ENCODE results near the gene GKN1. TPM values are rescaled to one million over a fixed set of nuclear protein-coding genes. Genes with fewer than 3 reads are reported as not detected.

Gene GKN1
- total and polyA plus RNA-seq, 2 of the 8 experiments (the other 6 are each of a cell fraction or from before 2014, with no cell fraction given), result not detected

DNA sequence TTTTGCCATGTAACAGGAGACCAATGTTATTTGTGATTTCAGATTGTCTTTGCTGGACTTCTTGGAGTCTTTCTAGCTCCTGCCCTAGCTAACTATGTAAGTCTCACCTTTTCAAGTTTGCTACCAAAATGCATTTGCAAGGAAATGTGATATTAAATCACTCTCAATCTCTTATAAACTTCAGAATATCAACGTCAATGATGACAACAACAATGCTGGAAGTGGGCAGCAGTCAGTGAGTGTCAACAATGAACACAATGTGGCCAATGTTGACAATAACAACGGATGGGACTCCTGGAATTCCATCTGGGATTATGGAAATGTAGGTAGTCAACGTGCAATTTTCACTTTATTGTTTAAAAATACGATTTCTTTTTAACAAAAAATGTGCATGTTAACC, 3.0 kb downstream of the GKN1 start:
- Histone ChIP-seq H2BK12ac (ENCODE audit: low read depth, low read length) (no peak overlapping the region), H2AK5ac (ENCODE audit: low read depth, low read length) (no peak overlapping the region), H3K9ac (replicated peaks in 1 of 4; ENCODE audit: extremely low read depth in 1 of 4, low read depth in 3 of 4, low read length in 3 of 4) (no peak overlapping the region), H3K23me2 (ENCODE audit: low read depth, low read length) (no peaks in the 10 kb centered on the region), H2AFZ (ENCODE audit: low read length) (no peak overlapping the region), H3K9me3 (ENCODE audit: insufficient read depth in 2 of 2, low read depth in 1 of 2, low read length in 1 of 2) (no peaks in the 10 kb centered on the region), H3K23ac (ENCODE audit: insufficient read length) (no peak overlapping the region), H3K27me3 (replicated peaks in 1 of 4; ENCODE audit: control insufficient read depth in 3 of 4, extremely low read depth in 1 of 4, insufficient read depth in 3 of 4, low read length in 3 of 4) (no peaks in the 10 kb centered on the region), H3K14ac (ENCODE audit: insufficient read length) (no peak overlapping the region), H3K4me1 (replicated peaks in 1 of 4; ENCODE audit: control insufficient read depth in 3 of 4, insufficient read depth in 4 of 4, low read length in 3 of 4) (no peaks in the 10 kb centered on the region), H2BK5ac (ENCODE audit: low read depth, low read length) (no peak overlapping the region), H3K4ac (replicated peaks; ENCODE audit: insufficient read length, low read depth, low read length) (no peak overlapping the region), H3K56ac (replicated peaks; ENCODE audit: insufficient read length, low read depth, low read length) (no peak overlapping the region), H2BK120ac (replicated peaks; ENCODE audit: low read depth, low read length) (no peak overlapping the region), H4K5ac (ENCODE audit: insufficient read length, low read depth, low read length) (no peak overlapping the region), H3K18ac (ENCODE audit: extremely low read depth, low read length) (no peak overlapping the region), H3K4me3 (ENCODE audit: extremely low read depth in 1 of 4, insufficient read depth in 2 of 4, low read depth in 3 of 4, low read length in 4 of 4) (no peak overlapping the region), H3K27ac (ENCODE audit: low read depth, low read length) (no peak overlapping the region), H4K91ac (replicated peaks; ENCODE audit: insufficient read length, low read length) (no peak overlapping the region), H2BK20ac (ENCODE audit: low read length) (no peak overlapping the region), H3K4me2 (ENCODE audit: insufficient read depth in 1 of 2, low read depth in 2 of 2, low read length in 2 of 2) (no peak overlapping the region), H3K79me2 (ENCODE audit: control insufficient read depth in 1 of 2, insufficient read depth in 2 of 2, low read length in 2 of 2) (no peaks in the 10 kb centered on the region), H4K20me1 (replicated peaks in 1 of 2; ENCODE audit: control insufficient read depth in 1 of 2, insufficient read depth in 2 of 2, low read length in 2 of 2) (no peaks in the 10 kb centered on the region), H3K79me1 (ENCODE audit: low read depth, low read length) (no peaks in the 10 kb centered on the region), H2BK15ac (ENCODE audit: low read length) (no peak overlapping the region), H4K8ac (ENCODE audit: extremely low read depth, insufficient read depth, low read length) (no peak overlapping the region), H3K36me3 (ENCODE audit: control insufficient read depth in 2 of 4, insufficient read depth in 4 of 4, low read length in 3 of 4) (no peaks in the 10 kb centered on the region)
- DNase-seq (ENCODE audit: low read depth in 1 of 2, low spot score in 2 of 2) (no peak), FAIRE-seq (peak; percentile 7)
- CTCF ChIA-PET (ENCODE audit: partially characterized antibody), result interaction anchor here (2.0 kb wide), 1 partner anchor 34 kb away, joined by 4 read pairs; no protein-coding TSS in a partner anchor
- WGBS, 2 experiments (ENCODE audit: extremely low coverage in 1 of 2, insufficient coverage in 1 of 2, insufficient read length in 1 of 2, insufficient replicate concordance in 2 of 2, low coverage in 1 of 2, low lambda C conversion rate in 2 of 2, missing lambda C conversion rate in 1 of 2), result 71% methylated on average over 4 of the region's 4 CpGs; no CpG with 5 or more reads in 1 of the 2 experiments
- POLR2A ChIA-PET (ENCODE audit: partially characterized antibody), result interaction anchor here (0.7 kb wide), 1 partner anchor 941 kb away, joined by 4 read pairs; no protein-coding TSS in a partner anchor
- TF ChIP-seq POLR2AphosphoS5 (IDR thresholded peaks at IDR 0.05; ENCODE audit: low read depth, low read length), result no peak
- TF ChIP-seq KDM4A (IDR thresholded peaks at IDR 0.05; ENCODE audit: low read depth, low read length, severe bottlenecking), result no peak
- TF ChIP-seq, protein P1, sequence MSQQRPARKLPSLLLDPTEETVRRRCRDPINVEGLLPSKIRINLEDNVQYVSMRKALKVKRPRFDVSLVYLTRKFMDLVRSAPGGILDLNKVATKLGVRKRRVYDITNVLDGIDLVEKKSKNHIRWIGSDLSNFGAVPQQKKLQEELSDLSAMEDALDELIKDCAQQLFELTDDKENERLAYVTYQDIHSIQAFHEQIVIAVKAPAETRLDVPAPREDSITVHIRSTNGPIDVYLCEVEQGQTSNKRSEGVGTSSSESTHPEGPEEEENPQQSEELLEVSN (IDR thresholded peaks at IDR 0.05), result no peak
- TF ChIP-seq TAF1 (IDR thresholded peaks at IDR 0.05; ENCODE audit: low read depth, low read length), result no peak
- no peak for TF ChIP-seq CEBPB (IDR thresholded peaks at IDR 0.05; ENCODE audit: low read depth, low read length)
- no peak for TF ChIP-seq CREB1 (IDR thresholded peaks at IDR 0.05)
- TF ChIP-seq TCF12 (IDR thresholded peaks at IDR 0.05; ENCODE audit: low read depth, low read length), result no peak
- no peak for TF ChIP-seq PHF8 (conservative IDR thresholded peaks at IDR 0.05; ENCODE audit: low read depth, low read length)
- TF ChIP-seq MAFK (IDR thresholded peaks at IDR 0.05; ENCODE audit: low read depth, low read length), result no peak
- TF ChIP-seq HDAC2 (IDR thresholded peaks at IDR 0.05; ENCODE audit: borderline replicate concordance in 1 of 2, low read depth in 2 of 2, low read length in 2 of 2), result no peak
- TF ChIP-seq, protein P2, sequence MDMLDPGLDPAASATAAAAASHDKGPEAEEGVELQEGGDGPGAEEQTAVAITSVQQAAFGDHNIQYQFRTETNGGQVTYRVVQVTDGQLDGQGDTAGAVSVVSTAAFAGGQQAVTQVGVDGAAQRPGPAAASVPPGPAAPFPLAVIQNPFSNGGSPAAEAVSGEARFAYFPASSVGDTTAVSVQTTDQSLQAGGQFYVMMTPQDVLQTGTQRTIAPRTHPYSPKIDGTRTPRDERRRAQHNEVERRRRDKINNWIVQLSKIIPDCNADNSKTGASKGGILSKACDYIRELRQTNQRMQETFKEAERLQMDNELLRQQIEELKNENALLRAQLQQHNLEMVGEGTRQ (IDR thresholded peaks at IDR 0.05; ENCODE audit: low read length), result no peak
- no peak for TF ChIP-seq SAP30 (IDR thresholded peaks at IDR 0.05; ENCODE audit: insufficient read depth, insufficient replicate concordance, low read length)
- no peak for TF ChIP-seq SP1 (IDR thresholded peaks at IDR 0.05; ENCODE audit: low read depth, low read length)
